Prostate gland (tissue), 2 donors: ENCODE results near the gene RHOXF2B.

ENCODE experiments used
- CTCF ChIP-seq, 4 experiments: fragments of 200-600 bp in 2 of 4; fragments of 450-650 bp in 2 of 4; sonication (generic) in 2 of 4; IDR thresholded peaks; 1 replicate in 3 of 4; 2 replicates in 1 of 4; pipeline ENCODE4 v1.5.1; 2016 to 2019; ENCODE audit warnings: antibody characterized with exemption in 4 of 4, mild to moderate bottlenecking in 2 of 4, moderate library complexity in 2 of 4
- POLR2A ChIP-seq: fragments of 450-650 bp; IDR thresholded peaks from one replicate; pipeline ENCODE4 v1.6.1; 2016; ENCODE audit warnings: antibody characterized with exemption, mild to moderate bottlenecking

GRCh38 chrX:120023259-120023658 is 54.2 kb downstream of the RHOXF2B start:
- no peak for TF ChIP-seq CTCF (IDR thresholded peaks at IDR 0.05)
- no peak for TF ChIP-seq POLR2A
